ENCODE data around the gene RNASE7.

DNA sequence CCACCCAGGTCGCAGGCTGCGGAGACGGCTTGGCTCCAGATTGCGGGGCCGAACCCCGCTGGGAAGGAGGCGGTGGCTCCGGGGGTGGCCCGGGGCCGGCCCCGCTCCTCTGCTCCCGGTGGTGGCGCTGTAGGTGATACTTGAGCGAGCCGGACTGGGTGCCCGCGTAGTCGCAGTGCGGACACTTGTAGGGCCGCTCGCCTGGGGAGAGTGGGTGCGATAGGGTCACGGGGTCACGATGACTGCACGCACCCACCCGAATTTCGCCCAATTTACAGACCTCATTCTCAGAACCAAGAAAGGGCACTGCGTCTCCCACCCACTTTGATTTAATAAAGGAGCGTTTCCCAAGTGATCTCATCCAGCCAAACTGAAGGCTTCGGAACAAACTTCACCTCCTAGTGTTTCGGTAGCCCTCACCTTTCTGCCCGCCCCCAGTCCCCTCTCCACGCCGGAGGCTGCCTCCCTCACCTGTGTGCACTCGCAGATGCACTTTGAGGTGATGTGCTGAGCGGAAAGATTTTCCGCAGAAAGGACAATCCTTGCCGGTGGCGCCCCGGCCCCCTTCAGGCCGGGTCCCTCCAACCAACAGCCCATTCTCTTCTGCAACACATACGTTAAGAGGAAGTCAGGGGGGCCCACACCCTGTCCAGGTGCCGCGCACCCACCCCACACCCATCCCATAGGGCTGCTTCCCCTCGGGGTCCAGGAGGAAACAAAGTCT, 48.9 kb downstream of the RNASE7 start:
- TF ChIP-seq, protein P1, sequence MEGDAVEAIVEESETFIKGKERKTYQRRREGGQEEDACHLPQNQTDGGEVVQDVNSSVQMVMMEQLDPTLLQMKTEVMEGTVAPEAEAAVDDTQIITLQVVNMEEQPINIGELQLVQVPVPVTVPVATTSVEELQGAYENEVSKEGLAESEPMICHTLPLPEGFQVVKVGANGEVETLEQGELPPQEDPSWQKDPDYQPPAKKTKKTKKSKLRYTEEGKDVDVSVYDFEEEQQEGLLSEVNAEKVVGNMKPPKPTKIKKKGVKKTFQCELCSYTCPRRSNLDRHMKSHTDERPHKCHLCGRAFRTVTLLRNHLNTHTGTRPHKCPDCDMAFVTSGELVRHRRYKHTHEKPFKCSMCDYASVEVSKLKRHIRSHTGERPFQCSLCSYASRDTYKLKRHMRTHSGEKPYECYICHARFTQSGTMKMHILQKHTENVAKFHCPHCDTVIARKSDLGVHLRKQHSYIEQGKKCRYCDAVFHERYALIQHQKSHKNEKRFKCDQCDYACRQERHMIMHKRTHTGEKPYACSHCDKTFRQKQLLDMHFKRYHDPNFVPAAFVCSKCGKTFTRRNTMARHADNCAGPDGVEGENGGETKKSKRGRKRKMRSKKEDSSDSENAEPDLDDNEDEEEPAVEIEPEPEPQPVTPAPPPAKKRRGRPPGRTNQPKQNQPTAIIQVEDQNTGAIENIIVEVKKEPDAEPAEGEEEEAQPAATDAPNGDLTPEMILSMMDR (IDR thresholded peaks at IDR 0.05) = no peak
- TF ChIP-seq EP300 (IDR thresholded peaks at IDR 0.05; ENCODE audit: borderline replicate concordance in 1 of 2, low read depth in 1 of 2, low read length in 1 of 2) (no peak), POLR2AphosphoS5 (IDR thresholded peaks at IDR 0.05; ENCODE audit: low read depth, low read length) (no peak)
- TF ChIP-seq, protein P2, sequence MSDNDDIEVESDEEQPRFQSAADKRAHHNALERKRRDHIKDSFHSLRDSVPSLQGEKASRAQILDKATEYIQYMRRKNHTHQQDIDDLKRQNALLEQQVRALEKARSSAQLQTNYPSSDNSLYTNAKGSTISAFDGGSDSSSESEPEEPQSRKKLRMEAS (IDR thresholded peaks at IDR 0.05; ENCODE audit: low read depth) = no peak
